Measurements from ENCODE around the gene JAKMIP1. TPM values are rescaled to one million over a fixed set of nuclear protein-coding genes. Genes with fewer than 3 reads are reported as not detected.

JAKMIP1 gene
- total RNA-seq, 1 donor from 2014 or later: 0.29 TPM

DNA sequence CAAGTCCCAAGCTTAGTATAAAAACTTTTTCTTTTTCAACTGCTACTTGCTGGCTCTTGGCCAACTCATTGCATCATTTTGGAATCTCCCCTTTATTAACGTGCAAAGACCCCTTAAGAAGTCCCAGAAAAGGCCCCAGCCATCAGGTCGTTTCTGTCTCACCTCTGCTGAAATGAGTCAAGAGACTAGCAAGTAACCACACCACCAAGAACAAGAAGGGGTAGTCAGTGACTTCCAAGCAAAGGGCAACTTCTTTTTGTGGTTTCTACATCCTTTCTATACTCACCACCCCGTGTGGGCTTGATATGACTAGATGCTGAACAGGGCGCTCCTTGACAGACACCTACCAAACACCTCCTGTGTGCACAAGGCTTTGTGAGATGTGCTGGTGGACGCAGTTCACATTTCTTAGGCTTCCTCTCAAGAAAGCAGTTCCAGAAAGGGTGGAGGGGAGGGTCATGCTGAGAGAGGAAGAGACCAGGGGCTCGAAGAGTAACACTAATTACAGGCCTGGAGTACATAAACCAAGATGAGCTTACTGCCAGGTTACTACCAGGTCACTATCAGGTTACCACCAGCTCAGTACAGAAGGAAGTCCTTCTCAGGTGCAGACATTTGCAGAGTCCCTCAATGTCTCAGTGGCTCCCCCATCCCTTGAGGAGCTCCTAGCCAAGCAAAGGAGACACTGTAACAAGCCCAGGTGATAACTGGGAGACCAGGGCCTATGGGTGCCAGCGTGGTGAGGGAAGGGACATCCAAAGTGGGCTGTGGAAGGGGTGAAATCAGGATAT, 19.3 kb downstream of the JAKMIP1 start:
- no peak for DNase-seq (ENCODE audit: low spot score)

DNA sequence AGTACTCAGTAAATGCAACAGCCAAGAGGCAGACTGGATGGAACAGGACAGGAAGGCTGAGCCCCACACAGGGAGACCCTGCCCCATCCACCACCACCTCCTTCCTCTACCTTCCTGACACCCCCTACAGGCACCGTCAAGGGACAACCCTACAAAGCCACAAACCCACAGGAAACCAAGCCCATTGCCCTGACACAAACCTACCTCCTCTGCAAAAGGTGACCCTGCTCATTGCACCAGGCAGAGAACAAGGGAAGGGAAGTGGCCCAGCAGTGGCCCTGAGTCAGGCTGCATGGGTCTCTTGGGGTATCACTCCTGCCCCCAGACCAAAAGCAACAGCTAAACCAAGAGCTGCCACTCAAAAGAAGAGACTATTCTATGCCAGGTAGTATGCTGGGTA, 21.0 kb downstream of the JAKMIP1 start:
- DNase-seq (ENCODE audit: low spot score): no peak

DNA sequence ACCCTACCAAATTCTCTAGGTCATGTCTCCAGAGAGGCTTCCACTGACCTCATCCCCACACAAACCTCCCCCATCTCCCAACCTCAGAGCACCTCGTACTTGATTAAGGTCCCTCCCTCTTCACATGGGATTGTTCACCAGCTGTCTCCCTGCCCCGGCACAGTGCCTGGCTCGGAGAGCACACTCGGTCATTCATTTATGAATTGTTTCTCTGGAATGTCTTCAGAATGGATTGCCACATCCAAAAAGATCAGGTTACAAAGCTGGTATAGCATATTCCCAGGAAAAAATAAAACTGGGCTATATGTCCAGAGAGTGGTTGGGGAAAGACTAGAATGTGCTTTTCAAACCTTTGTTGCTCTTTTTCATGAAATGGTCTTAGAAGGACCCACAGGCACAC, 21.6 kb downstream of the JAKMIP1 start:
- DNase-seq (ENCODE audit: low spot score): no peak

DNA sequence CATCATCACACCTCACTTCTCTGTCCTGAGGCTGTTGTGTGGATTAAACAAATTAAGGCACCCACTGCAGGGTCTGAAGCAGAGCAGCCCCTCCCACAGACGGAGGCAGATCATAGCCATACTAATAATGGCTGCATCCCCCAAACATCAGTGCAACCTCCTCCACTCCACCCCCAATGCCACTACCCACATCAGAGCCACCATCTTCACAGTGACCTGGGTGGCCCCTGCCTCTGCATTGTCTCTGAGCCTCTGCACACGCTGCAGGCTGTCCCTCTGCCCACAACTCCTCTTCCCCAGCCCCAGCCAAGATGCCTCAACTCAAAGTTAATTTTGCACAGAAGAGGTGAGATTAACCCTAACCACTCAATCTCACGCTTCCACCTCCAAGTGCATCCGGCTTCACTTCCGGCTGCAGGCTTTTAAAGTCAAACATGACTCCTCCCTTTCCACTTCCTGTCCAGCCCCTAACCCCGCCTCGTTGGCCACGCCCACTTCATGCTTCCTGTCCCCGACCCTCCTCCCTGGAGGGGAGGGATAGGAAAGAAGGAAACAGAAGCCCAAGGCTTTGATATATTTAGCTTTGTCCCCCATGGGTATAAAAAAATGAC, 22.7 kb downstream of the JAKMIP1 start:
- DNase-seq (ENCODE audit: low spot score): no peak

DNA sequence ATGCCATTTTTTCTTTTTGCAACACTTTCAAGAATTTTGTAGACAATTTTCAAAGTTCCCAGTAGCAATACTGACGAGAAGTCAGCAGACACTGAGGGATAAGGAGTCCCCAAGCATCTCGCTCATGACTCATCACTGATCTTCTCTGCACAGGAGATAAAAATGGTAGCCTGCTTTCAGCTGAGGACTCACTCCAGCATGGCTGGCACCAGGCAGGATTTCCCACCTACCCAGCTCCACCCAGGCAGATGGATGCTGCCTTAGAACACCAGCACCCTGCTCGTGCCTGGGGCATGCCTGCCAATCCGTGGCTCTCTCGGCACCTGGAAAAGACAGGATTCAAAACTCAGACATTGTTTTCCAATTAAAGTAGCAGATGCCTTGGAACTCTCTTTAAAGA, 24.9 kb downstream of the JAKMIP1 start:
- DNase-seq (ENCODE audit: low spot score): no peak

DNA sequence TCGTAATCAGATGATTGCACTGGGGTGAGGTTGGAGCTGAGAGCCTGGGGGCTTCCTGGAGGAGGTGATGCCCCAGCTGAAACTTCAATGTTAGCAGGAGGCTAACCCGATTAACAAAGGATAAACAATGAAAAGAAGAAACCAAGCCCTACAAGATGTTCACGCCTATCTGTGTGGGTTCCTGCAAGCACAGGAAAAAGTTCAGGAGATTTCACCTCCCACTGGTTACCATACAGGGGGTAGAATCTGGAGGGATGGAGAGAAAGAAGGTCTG, 27.5 kb downstream of the JAKMIP1 start:
- DNase-seq (ENCODE audit: low spot score): no peak

DNA sequence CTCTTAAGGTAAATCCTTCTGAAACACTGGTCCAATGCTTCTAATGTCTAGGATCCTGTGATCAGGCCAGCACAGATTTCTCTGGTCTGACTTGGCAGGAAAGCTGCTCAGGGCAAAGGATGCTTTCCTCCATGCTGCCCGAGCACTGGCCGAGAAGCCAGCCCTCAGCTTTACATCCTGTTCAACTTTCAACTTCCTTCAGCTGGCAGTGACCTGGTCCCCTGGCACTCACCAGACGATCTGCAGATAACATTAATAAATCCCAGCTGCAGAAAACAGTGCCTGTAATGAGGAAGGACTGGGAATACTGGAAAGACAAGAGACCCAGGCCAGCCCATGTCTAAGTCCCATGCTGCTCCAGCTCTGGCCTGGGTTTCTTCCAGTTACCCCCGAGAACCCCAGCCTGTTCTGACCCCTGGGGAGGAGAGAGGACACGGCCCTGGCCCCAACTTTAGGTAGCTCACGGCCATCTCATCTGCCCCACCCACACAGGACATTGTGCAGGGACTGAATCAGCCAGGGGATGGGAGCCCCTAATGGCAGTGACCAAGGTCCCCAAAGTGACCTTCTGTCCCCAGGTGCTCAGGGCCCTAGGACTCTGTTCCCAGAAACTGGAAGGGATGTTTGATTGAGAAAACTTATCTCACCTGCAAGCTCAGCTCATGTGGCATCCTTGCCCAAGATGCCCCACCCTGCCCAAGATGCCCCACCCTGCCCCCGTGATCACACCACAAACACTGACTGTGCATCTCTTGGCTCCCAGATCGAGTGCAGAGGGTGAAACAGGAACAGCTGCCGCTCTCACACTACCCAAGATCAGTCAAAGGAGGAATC, 28.0 kb downstream of the JAKMIP1 start:
- no peak for DNase-seq (ENCODE audit: low spot score)

DNA sequence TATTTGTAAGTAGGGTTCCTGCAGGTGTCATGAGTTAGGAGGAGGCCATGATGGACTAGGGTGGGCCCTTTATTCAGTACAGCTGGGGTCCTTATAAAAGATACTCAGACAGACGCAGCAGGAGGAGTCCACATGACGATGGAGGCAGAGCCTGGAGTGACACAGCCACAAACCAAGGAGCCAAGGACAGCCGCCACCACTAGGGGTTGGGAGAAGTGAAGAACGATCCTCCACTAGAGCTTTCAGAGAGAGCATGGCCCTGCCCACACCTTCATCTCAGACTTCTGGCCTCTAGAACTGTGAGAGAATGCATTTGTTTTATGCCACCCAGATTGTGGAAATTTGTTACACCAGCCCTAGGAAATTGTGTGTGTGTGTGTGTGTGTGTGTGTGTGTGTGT, 31.1 kb downstream of the JAKMIP1 start:
- DNase-seq (ENCODE audit: low spot score): no peak

DNA sequence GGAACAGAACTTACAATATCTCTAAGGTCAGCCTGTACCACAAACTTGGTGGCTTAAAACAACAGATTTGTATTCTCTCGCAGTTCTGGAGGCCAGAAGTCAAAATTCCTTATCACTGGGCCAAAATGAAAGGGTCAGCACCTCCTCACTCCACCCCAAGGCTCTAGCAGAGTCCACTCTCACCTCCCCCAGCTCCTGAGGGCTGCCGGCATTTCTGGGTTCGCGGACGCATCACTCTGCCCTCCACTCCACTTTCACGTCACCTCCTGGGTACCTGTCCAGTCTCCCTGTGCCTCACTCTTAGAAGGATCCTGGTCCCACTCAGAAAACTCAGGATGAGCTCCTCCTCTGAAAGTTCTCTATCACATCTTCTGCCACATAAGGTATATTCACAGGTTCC, 34.6 kb downstream of the JAKMIP1 start:
- DNase-seq (ENCODE audit: low spot score): no peak

DNA sequence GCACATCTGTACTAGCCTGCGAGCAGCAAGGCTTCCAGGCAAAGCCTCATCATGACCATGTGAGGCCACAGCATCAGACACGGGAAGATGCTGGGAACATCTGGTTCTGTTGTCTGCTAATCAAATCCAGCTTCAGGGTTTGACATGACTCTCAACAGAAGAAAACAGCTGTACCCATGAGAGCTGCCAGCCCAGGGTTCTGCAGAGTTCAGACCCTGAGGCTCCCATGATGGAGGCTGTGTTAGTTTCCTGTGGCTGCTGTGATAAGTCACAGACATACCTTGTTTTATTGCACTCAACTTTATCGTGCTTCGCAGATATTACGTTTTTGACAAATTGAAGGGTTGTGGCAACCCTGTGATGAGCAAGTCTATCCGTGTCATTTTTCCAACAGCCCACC, 37.5 kb downstream of the JAKMIP1 start:
- no peak for DNase-seq (ENCODE audit: low spot score)

DNA sequence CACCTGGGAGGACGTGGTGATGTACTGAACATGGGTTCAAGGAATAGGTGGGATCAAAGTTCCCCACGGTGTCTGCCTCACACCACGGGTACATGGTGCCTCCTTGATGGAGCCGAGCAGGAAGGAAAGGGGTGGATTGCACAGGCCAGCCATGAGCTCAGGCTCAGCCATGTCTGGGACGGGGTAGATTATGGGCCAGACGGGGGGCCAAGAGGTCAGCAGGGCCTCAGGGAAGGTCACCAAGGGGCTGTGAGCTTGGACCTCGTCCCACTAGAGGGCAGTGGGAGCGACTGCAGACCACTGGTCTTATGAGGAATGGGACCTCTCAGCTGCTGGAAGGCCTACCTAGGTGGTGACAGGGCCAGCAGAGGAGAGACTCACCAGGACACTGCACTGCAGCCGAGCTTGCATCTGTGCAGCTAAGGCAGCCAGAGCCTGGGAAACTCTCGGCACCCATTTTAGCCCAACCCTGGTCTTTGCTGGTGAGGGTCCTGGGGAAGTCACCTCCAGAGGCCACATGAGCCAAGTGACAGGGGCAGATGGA, 38.4 kb downstream of the JAKMIP1 start:
- DNase-seq (ENCODE audit: low spot score): no peak

DNA sequence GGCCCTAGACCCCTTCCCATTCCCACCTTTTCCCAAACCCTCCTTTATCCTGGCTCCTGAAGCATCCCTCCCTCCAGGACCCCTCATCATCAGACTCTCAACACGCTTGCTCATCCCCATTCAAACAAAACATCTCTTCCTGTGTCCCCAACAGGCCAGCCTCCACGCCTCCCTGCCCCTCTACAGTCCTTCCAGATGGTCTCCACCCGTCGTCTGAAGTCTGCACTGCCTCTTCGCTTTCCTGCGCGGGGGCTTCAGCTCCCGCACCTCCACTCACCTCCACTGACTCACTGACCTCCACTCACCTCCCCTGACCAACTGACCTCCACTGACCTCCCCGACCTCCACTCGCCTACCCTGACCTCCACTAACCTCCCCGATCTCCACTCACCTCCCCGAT, 39.8 kb downstream of the JAKMIP1 start:
- DNase-seq (ENCODE audit: low spot score): no peak

DNA sequence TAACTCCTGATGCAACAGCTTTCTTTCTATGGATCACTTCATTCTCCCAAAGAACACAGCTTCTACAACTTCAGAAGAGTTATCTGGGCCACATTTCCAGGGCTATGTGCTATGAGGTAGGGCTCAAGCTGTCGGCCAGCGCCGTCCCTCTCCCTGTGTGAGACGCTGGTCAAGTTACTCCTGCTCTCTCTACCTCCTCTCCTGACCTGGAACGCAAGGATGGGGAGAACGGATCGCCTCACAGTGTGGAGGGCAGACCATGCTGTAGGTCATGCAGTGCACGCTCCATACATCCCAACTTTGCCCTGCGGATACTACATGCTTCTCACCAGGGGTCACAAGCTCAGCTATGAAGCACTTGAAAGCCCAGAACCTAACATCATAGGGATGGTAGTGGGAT, 42.4 kb downstream of the JAKMIP1 start:
- DNase-seq (ENCODE audit: low spot score): no peak

DNA sequence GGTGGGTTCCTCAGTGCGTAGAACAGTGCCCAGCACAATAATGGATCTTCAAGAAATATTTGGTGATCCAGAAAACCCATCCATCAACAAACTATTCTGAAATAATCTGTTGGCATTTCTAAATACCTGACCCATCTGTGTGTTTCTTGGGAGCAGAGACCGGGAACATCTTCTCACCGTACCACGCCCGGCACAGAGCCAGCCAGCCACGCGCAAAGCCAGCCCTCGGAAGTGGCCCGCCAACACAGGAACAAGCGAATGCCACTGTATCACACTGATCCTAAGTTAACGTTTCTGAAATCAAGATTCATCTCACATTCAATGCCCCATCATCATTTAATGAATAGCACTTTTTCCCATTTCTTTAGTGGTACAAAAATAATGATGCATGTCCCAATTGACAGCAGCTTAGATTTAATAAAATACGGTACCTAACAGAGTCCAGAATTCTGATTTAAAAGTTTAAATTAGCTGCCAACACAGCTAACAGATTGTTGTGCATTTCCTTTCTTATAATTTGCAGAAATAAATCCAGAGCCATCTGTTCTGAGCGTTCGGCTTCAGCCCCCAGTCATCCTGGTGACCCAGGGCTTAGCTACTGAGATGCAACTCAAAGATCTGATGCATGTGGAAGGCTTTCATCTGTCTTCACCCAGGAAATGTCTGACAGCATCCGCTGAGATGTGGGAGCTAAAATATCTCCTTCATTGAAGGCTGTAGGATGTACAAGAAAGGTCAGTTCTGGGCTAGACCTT, 44.2 kb downstream of the JAKMIP1 start:
- DNase-seq (ENCODE audit: low spot score): no peak

DNA sequence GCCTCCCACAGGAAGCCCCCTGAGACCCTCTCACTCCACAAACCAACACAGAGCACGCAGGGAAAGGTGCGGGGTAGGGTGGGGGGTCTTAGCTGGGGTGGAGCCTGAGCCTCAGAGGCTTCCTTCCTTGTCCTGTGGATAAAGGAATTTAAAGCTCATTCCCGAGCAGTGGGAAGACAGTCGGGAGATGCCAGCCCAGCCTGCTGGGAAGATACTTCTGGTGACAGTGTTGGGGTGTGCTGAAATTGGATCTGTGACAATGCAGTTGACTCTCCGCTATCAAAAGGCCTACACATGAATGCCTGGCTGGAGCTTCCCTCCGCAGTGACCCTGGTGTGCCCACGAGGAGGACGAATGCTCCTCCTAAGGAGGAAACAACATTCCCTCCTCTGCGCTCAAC, 45.5 kb downstream of the JAKMIP1 start:
- no peak for DNase-seq (ENCODE audit: low spot score)

DNA sequence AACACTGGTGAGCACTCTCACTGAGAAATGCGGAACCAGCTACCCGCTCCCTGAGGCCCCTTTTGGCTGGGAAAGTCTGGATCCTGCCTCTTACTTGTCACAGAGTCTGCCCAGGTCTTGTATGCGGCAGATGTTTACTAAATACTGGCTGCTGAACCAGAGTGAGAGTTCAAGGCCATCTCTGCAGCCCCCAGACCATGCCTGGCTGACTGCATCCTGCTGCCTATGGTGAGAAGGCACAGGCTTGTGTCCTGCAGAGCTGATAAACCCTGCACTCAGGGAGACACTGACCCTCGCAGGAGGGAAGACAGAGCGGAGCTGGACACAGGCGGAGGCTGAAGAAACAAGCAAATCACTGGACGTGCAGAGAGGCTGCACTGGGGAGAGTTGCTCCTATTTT, 46.5 kb downstream of the JAKMIP1 start:
- no peak for DNase-seq (ENCODE audit: low spot score)

DNA sequence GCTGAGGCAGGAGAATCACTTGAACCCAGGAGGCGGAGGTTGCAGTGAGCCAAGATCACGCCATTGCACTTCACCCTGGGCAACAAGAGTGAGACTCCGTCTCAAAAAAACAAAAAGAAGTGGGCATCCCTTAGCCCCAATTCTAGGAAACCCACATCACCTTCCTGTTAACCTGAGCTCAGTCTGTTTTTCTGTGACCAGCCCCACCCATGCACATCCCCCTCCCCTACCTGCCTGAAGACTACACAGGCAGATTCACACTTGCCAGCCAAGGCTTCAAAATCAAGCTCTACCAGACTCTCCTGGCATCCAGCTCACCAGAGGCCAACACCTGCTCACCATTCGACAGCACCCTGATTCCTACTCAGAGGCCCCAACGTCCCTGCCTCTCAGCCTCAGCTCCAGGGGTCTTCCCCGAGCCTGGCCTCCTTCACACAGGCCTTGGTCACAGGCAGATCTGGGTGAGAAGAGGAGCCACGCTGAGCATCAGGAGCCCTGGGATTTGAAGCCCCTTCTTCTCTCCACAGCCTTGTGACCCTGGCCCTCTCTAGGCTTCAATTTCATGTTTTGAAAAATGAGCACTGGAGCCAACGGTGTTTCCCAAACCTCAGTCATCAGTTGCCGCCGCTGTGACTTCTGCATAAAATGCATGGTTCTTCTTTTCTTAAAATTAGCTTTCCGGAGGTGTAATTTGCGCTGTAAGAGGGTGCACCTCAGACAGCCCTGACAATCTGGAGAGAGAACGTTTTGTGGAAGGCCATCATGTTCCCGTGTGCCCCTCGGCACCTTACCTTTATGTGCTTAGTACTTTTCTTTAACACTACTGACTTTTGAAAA, 47.3 kb downstream of the JAKMIP1 start:
- no peak for DNase-seq (ENCODE audit: low spot score)

DNA sequence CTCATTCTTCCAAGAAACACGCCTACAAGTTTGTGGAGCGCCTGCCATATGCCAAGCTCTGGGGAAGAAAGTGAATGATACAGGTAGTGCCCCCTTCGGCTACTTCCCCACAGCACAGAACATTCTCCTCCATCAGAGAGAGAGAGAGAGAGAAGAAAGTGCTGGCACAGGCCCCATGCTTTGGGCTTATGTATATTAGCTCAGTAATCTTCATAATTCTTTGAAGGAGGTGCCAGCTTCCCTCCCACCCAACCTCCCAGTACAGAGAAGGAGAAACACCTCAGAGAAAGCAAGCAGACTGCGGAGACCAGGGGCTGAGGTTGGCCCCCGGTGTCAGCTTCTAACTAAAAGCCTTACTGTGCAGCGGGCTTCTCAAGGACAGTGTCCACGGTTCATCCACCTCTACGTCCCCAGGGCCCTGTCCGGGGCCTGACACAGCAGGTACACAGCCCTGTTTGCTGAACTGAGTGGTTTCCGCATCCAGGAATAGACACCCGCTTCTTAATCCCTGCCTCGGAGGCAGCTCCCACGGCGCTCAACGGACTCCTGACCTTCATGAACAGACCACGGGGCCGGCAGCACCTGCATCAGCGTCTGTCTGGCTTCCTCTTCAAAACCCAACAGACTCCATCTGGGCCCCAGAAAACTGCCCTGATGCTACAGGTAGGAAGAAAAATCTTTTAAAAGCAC, 50.2 kb downstream of the JAKMIP1 start:
- no peak for DNase-seq (ENCODE audit: low spot score)

DNA sequence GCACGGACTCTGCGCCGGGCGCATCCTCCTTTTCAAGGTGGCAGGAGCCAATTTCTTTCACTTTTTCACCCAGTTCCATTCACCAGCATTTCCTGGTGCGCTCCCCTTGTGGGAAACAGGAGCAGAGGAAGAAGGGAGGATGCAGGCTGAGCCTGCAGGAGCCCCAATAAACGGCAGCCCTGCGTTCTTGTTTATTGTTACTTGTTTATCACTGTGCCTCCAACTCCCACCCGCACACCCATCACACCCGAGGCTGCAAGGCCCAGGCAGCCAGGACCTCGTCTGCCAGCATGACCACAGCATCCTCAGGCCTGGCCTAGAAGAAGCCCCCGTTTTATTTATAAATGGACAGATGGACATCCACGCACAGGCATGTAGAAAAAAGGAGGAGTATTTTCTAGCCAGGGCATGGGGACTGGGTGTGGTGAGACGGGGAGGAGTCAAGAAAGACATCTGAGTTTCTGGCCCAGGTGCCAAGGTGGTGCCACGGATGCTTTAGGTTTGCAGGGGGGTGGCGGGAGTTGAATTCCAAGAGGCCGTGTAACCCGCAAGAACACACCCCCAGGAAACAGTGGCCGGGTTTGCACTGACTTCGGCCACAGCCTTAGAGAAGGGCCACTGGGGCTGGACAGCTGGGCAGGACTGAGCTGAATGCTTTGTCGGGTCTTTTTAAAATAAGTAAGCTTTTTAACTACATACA, 51.7 kb downstream of the JAKMIP1 start:
- no peak for DNase-seq (ENCODE audit: low spot score)

DNA sequence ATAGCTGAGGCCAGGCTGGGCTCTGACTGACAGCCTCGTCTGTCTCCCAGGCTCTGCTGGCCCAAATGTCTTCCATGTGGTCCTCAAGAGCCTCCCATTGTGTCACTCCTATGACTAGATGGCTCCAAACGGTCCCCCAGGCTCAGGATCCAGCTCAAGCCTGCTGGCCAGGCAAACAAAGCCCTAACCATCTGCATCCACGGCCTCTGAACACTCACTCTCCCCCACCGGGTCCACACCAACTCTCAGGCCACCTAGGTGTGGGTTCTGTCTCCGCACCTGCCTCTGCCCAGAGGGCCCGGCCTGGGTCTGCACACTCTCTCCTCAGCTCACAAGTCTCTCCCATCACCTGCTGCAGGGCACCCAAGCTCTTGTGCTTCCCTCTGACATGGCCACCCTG, 52.9 kb downstream of the JAKMIP1 start:
- no peak for DNase-seq (ENCODE audit: low spot score)

Data from ureter (tissue), 1 donor.